ENCODE results near the gene IFITM2.
"Not testable (repeated sequence)": the region's sequence is repeated elsewhere in the genome, so short reads cannot be mapped to it uniquely, and the experiment has no call there.

The IFITM2 gene

DNA sequence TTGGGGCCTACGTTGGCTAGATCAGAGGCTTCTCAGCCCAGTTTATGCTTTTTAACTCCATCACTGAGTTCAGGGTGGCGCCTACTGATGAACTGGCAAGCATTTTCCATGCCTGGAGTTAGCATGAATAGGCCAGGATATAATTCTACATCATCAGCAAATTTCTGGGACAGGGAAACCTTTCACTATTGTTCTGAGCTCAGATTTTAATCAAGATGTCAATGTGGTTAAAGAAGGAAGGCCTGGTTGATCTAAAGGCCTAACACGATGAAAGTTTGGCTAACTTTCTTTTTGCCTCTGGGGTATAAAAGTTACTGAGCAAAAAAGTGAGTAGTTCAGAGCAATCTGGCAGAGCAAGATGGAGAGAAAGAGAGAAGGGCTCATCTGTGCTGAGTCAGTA lies 34.7 kb downstream of the IFITM2 start:
- no peak for DNase-seq (ENCODE audit: low read depth)
- TF ChIP-seq, protein P1, sequence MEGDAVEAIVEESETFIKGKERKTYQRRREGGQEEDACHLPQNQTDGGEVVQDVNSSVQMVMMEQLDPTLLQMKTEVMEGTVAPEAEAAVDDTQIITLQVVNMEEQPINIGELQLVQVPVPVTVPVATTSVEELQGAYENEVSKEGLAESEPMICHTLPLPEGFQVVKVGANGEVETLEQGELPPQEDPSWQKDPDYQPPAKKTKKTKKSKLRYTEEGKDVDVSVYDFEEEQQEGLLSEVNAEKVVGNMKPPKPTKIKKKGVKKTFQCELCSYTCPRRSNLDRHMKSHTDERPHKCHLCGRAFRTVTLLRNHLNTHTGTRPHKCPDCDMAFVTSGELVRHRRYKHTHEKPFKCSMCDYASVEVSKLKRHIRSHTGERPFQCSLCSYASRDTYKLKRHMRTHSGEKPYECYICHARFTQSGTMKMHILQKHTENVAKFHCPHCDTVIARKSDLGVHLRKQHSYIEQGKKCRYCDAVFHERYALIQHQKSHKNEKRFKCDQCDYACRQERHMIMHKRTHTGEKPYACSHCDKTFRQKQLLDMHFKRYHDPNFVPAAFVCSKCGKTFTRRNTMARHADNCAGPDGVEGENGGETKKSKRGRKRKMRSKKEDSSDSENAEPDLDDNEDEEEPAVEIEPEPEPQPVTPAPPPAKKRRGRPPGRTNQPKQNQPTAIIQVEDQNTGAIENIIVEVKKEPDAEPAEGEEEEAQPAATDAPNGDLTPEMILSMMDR (conservative IDR thresholded peaks at IDR 0.05; ENCODE audit: low read depth, low read length), result no peak
- no peak overlapping the region for H3K4me3 ChIP-seq (ENCODE audit: low read length)

DNA sequence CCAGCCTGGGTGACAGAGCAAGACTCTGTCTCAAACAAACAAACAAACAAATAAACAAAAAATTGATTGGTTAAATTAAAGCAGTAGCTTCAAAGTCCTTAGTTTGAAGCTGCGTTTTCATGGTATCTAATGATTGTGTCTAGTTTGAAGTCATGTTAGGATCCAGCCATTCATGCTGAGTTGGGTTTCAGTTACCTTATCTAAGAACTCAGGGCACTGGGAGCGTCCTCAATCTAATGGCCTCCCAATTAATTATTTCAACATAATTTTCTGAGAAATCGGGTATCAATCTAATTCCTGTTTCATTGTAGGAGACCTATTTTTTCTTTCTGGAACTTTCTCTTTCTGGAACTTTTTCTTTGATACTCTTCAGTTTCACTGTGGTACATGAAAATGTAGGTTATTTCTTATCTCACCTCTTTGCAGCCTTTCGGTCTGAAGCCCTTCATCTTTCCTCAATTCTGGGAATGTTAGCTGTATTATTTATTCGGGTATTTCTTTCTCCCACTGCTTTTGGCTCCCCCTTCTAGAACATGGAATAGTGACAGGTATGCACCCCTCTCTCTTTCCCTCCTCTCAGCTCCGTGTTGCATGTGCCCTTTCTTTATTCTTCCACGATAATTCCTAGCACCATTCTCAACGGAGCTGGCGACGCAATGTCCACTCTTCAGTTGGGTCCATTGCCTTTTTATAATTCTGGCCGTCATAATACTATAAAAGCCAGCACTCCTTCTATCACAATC lies 37.4 kb downstream of the IFITM2 start:
- TF ChIP-seq, protein P1 (conservative IDR thresholded peaks at IDR 0.05; ENCODE audit: low read depth, low read length), result no peak
- DNase-seq (ENCODE audit: low read depth), result no peak
- H3K4me3 ChIP-seq (ENCODE audit: low read length), result no peak overlapping the region

DNA sequence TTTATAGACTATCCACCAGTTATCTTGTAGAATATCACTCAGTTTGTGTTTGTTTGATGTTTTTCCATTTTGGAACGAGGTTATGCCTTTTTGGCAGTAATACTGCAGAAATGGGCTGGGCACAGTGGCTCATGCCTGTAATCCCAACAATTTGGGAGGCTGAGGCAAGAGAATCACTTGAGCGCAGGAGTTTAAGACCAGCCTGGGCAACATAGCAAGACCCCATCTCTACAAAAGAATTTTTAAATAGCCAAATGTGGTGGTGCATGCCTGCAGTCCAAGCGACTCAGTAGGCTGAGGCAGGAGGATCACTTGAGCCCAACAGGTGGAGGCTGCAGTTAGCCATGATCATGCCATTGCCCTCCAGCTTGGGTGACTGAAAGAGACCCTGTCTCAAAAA lies 38.9 kb downstream of the IFITM2 start:
- DNase-seq (ENCODE audit: low read depth), result no peak
- TF ChIP-seq, protein P1 (conservative IDR thresholded peaks at IDR 0.05; ENCODE audit: low read depth, low read length), result no peak
- no peak overlapping the region for H3K4me3 ChIP-seq (ENCODE audit: low read length)

DNA sequence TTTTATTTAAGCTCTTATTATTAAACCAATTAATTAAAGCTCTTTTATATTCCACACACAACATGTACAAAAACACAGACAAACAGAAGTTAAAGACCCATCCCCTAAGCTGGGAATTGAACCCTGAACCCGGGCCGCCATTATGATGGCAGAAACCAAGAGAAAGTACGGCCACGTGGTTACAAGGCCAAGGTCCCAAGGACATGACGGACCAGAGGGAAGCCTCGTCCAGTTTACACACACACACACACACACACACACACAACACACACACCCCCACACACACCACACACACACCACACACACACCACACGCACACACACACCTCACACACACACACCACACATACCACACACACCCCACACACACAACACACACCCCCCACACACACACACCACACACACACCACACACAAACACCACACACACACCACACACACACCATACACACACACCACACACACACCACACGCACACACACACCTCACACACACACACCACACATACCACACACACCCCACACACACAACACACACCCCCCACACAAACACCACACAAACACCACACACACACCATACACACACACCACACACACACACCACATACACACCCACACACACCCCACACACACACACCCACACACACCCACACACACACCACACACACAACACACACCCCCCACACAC lies 41.8 kb downstream of the IFITM2 start:
- DNase-seq (ENCODE audit: low read depth); H3K4me3 ChIP-seq (ENCODE audit: low read length): not testable (repeated sequence)

DNA sequence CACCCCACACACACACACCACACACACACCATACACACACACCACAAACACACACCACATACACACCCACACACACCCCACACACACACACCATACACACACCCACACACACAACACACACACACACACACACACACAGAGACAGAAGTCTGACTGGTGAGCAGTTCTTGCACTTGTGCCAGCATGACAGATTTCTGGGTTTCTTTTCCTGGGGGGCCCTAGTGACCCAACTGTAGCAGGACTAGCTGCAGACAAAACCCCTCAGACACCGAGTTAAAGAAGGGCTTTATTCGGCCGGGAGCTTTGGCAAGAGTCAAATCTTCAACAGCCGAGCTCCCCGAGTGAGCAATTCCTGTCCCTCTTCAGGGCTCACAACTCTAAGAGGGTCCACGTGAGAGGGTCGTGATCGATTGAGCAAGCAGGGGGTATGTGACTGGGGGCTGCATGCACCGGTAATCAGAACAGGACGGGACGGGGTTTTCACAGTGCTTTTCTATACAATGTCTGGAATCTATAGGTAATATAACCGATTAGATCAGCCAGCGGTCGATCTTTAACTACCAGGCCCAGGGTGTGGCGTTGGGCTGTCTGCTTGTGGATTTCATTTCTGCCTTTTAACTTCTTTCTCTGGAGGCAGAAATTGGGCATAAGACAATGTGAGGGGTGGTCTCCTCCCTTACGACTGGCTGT lies 42.6 kb downstream of the IFITM2 start:
- not testable (repeated sequence) for DNase-seq (ENCODE audit: low read depth); H3K4me3 ChIP-seq (ENCODE audit: low read length)

DNA sequence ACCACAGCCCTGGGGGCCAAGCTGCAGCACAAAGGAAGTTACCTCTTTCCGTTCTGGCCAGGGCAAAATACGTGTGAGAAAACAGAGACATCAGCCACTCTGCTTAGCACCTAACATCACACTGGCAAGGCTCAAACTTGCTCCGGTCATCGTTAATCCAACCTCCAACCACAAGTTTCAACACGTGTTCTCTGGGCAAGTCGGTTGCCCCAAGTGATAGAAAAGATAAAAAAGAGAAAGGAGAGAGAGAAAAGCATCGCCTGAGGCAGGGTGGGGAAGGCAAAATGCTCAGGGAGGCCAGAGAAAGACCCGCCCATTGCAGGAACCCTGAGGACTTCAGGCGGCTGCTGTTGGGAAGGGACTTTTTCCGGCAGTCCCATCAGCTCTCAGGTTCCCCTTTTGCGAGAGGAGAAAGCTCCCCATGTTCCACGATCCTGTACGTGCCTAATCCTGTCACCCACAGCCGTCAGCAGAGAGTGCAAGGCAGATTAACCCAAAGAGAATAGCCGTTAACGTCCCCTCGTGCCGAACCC lies 43.2 kb downstream of the IFITM2 start:
- TF ChIP-seq, protein P1 (conservative IDR thresholded peaks at IDR 0.05; ENCODE audit: low read depth, low read length), result no peak
- no peak overlapping the region for H3K4me3 ChIP-seq (ENCODE audit: low read length)

DNA sequence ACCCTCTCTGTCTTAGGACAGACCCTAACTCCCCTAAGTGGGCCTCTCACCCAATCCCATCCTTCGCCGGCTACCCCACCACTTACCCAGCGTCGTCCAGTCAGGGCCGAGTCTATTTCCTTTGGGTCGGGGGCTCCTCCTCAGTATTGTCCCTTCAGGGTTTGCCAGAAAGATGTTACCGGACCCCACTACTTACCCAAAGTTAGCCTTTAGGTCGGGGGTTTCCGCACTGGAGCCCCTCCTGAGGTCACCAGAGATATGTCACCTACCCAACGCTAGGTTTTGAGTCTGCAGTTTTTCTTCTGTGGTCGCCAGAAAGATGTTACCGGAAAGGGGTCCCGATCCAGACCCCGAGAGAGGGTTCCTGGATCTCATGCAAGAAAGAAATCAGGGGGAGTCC lies 43.8 kb downstream of the IFITM2 start:
- DNase-seq (ENCODE audit: low read depth), result no peak
- TF ChIP-seq, protein P1 (conservative IDR thresholded peaks at IDR 0.05; ENCODE audit: low read depth, low read length), result no peak
- no peak overlapping the region for H3K4me3 ChIP-seq (ENCODE audit: low read length)

More for the DNA sequence above, 43.2 kb downstream of the IFITM2 start:
- DNase-seq (ENCODE audit: low read depth), result peak; percentile 77

Measured in retinal pigment epithelial cell (primary cell).